Inflammatory macrophage treated with lipopolysaccharide for 4 hours (primary cell): ENCODE data around the gene GCG.
A peak's percentile ranks its signal among the peaks of the same experiment; 100 is the strongest.

Source experiments
- DNase-seq: peaks from one replicate; pipeline ENCODE4 v3.0.0-alpha.2; 2020

Gene GCG

DNA sequence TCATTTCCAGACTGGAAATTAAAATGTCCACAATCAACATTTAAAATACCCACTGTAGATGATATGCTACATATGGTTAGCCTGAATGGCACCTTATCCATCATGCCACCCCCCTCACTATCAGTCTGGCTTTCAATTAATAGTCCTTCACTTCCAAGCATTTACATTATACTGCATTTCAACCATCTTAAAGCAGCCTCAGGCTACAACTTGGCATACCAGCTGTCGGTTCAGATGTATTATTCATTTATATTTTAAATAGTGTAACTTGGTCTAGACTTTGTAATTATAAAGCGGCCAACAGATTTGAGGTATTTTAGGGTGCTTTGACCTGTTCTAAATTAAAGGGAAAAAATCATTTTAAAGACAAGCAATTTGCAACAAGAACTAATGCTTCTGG lies 2.6 kb downstream of the GCG start:
- no peak for DNase-seq

DNA sequence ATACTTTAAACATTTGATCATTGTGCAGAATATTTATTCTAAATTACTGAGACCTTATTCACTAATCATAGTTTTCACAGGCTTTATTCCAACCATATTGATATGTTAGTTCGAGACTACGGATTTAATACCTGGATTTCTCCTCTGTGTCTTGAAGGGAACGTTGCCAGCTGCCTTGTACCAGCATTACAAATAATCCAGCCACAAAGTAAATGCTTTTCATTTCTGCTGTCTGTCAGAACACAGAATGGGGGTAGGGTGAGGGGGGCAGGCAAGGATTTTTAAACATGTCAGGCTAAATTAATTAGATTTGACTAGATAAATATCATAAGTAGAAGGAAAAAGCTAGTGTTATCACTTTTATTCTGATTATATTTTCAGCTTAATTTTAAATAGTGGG lies 3.1 kb downstream of the GCG start:
- DNase-seq: no peak

DNA sequence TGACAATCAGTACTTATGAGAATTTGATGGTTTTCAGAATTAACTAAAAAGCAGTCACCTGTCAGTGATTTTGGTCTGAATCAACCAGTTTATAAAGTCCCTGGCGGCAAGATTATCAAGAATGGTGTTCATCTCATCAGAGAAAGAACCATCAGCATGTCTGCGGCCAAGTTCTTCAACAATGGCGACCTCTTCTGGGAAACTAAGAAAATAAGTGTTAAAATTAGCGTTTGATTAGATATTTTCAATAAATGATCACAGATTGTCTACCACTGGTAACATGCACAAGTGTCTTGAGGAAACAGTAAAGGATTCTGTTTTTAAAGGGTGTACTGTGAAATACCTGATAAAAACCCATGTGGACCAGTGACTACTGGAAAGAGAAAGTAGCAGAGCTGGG lies 8.1 kb downstream of the GCG start:
- no peak for DNase-seq

DNA sequence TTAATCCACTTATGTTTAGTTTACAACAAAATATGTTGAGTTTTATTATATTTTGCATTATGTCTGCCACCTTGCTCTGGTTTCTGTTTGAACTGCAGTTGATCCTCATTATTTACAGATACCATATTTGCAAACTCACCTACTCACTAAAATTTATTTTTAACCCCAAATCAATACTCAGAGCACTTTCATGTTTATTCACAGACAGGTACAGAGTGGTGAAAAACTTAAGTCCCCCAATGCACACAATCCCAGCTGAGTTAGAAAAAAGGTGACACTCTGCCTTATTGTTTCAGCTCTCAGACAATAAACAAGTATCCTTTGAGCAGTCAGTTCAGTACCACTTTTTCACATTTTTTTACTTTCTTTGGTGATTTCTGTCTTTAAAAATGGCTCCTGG lies 13.7 kb downstream of the GCG start:
- no peak for DNase-seq

DNA sequence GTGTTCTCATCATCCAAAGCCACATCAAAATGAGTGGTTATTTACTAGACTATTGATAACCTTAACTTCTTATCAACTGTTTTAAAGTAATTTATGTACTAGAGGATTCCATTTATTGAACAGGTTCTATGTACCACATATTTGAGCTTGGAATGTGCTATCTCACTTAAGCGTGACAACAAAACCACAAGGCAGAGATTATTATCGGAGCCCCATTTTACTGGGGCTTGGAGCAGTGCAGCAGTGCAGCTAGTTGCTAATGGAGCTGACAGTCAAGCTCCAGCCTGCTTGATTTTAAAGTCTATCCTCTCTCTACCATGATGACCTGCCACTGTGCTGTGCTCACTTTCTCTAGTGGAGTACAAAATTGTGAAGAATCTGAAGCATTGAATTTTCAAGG lies 24.6 kb downstream of the GCG start:
- no peak for DNase-seq

DNA sequence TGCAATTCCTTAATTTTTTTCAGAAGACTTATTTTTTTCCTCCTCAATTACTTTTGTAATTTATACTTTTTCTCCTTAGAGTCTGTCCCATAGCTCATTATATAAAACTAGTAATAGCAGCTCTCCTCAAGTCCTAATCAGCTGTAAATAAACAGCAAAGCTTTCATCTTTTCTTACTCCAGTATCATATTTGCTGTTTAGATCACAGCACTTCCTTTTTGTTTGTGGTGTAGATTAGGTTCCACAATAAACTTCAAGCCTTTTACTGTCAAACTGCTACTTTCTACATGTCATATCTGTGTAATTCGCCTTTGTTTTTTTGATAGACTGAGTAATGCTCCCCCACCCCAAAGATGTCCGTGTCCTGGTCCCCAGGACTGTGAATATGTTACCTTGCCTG lies 25.5 kb downstream of the GCG start:
- no peak for DNase-seq

DNA sequence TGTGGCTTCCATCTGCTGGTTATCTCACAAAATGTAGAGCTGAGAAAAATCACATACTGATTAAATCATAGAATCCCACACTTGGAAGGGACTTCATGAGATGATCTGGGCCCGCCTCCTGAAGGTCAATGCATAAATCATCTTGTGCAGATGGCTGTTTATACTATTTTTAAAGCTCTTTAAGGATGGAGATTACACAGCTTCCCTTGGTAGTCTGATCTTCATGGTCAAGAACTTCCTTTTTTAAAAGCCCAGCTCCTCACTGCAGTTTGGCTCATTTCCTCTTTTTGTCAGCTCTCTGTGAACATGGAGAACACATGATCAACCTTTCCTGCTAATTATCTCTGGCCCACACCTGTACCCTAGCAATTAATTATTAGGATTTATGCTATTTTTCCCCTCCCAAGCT lies 25.9 kb downstream of the GCG start:
- peak; percentile 75 for DNase-seq

DNA sequence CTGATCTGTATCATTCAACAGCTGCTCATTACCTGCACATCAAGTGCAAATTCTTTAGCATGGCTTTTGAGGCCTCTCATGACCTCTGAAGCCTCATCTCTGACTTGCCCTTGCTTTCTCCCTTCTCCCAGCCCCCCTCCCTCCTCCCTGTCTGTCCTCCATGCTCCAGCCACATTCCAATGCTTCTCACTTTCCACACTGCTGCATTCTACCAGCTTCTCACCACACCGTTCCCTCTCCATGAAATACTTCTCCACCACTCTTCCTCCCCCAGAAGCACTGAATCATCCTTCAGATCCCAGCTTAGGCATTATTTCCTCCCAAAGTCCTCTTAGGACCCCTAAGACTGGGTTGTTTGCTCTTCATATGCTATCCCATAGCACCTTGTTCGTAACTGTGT lies 26.9 kb downstream of the GCG start:
- no peak for DNase-seq

DNA sequence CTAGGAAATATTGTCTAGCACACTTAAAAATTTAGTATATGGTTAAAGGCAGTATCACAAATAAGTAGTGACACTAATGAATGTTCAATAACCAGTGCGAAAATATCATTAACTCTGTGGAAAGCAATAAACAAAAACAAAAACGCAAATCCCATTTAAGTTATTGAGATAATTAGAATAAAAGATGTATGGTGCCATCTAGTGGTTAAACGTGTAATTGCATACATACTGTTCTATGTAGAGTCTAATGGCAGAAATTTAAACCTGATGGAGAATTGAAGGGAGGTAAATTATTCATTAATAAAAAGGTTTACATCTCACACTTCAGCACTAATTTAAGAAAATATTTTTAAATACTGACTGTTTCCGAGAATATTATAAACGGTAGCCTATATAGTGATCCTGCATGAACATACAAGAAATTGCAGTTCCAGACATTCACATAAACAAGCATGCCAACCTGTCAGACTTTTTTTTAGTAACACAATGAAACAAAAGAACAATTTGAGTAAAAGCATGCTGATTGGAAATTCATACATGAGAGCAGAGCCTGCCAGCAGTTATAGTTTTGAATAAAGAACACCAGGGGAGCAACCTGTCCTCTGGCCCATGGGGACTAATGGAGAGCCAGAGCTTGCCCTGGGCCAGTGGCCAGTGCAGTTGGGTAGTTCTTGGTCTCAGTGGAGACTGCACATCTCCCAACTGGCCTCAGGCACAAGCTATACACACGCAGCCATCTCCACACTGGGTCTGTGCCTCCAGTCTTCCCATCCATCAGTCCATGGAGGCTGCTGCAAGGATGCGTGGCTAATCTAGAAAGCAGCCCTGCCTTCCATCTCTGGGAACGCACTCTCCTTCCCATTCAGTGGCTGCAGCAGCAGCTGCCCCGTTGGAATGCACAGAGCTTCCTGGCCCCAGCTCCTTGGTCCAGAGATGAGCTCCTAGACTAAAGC lies 28.0 kb downstream of the GCG start:
- peak; percentile 81 for DNase-seq

DNA sequence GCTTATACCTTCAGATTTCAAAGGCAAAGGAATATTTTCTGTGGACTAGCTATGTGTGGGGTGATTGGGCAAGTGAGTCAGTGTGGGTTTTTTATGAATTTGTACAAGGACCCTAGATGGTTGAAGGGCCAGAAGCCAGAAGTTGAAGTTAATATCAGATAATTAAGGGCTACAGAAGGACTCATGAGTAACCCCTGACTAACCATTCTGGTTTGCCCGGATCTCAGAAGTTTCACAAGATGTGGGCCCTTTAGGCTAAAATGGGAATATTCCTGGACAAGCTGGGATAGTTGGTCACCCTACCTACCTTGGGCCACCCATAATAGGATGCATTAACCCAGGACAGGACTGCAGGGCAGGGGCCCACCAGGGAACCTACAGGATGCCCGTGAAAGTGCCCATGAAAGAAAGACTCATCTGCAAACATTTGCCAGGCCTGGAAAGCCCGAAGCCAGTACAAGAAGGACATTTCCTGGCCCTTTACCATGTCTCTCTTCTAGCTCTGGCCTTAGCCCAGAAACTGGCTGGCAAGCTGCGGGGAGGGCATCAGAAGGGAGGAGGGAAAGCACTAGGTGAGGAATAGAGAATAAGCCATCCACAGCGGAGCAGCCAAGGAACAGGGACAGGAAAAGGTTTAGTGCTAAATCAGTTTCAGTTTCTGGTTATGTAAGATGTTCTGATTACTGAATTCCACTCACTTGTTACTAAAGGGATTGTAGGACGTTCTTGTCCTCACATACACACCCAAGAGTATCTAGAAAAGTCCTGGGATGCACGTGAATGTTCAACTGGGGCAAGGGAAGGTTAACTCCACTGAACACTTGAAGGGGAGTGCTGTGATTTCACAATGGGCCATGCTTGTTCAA lies 33.6 kb downstream of the GCG start:
- DNase-seq: peak; percentile 77

DNA sequence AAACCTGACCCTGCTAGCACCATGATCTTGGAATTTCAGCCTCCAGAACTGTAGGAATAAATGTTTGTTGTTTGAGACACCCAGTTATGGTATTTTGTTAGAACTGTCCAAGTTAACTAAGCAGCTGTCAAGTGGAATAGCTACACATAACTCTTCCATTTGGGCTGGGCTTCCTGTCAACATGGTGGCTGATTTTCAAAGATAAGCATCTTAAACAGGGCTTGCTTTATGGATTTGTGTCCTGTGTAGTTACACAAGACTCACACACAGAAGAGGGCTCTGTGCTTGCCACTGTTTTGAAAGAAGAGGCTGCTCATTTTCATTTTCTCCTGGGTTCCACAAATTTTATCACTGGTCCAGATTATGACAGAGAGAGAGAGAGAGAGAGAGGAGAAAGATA lies 35.7 kb downstream of the GCG start:
- no peak for DNase-seq

DNA sequence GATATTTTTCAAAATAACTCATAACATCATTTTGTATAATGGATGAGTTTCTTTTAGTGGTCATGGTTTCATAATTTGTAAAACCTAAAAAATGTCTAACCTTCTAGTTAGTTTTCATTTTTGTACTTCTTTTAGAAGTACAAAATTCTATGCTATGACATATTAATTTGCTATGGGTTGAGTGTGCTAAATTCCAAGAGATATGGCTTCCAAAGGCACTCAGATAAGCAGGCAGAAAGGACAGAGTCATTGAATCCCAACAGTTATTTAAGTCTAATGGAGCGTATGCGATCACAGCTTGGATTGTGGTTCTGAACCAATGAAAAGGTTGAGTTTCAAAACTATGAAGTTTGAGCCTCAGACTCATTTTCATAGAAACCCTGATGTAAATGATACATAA lies 37.0 kb downstream of the GCG start:
- no peak for DNase-seq

DNA sequence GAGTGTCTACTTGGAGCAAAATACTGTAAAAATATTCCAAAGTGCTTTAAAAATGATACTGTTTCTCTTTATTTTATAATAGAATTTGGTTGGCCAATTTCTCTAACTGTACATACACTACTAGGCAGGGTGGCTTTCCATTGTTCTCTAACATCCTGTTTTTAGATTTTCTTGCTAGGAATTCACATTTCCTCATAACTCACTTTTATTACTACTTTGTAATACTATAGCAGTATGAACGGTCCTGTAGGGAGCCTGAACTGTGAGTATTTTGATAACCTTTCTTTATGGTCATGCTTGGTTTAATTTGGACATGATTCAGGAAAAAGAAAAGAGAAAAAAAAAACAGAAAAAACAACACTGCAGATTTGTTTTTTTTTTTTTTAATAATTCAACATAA lies 37.8 kb downstream of the GCG start:
- peak; percentile 39 for DNase-seq

DNA sequence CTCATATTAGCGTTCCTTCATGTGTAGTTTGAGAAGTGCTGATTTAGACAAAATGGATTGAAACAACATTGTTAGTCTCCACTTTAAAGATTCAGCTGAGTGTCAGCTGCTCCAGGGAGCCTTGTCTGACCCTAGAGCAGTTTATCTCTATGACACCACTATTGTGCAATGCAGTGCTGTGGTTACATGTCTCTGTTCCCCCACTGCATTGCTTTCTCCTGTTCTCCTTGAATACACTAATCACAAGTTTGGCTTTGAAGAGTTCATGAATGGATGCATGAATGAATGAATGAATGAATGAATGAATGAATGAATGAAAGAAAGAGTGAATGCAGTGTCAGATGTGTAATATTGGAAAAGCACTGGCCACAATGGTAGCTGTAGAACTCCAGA lies 38.3 kb downstream of the GCG start:
- DNase-seq: peak; percentile 88

DNA sequence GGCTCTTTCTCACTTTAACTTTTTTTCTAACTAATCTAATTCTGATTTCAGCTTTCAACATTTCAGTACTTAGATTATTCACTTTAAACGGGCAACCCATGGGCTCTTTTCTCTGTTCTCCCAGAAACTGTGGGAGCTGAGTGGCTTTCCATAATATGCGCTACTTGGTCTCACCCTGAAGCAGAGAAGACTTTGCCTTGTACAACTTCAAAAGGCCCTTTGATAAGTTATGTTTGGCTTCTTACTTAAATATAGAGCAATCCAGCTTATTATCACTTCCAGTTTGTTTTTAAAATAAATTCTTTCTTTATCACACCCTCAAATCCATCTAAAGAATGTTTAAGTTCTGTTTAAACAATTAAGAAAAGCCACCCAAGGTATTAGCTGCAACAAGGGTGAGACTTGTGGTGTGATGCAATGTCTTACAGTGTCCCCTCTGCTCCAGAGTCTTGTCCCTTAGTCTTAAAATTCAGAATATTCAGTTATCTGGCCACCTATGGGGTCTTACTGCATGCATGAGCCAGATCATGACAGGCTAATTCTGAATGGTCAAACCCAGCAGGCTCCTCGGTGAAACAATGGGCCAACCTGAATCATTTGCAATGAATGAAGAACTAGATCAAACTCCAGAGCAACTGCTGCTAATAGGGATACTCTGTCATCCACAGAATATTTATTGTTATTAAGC lies 38.8 kb downstream of the GCG start:
- DNase-seq: no peak

DNA sequence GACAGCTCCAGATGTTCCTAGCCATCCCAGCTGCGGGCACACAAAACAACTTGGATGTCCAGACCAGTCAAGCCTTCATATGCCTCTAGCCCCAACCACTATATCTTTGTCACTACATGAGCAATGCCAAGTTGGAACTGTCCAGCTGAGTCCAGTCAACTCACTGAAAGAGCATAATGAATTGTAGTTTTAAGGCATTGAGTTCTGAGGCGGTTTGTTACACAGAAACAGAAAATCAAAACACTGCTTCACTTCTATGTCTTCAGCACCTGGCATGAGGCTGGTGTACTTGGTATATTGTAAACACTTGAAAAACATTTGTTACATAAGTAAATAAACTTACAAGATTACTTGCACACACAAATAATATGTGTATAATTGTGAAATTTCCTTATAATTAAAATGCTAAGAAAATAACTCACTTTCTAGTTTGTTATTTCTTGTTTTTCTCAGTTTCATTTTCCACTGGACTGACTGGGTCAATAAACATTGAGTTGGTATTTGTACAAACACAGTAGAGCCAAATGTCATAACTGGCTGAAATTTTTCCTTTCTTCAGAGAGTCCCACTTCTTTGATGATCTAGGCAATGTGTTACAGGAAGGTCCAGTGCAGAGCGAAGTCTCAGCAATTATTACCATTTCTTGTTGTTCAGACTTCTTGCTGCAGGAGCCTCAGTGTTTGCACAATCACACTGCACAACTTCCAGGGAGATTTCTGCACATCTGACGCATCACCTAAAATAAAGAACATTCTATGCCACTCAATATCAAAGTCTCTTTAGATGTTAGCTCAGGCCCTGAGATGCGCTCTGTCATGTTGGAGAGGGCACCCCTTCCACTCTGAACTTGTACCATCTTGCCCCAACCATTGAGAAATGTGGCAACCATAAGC lies 39.8 kb downstream of the GCG start:
- peak; percentile 72 for DNase-seq

DNA sequence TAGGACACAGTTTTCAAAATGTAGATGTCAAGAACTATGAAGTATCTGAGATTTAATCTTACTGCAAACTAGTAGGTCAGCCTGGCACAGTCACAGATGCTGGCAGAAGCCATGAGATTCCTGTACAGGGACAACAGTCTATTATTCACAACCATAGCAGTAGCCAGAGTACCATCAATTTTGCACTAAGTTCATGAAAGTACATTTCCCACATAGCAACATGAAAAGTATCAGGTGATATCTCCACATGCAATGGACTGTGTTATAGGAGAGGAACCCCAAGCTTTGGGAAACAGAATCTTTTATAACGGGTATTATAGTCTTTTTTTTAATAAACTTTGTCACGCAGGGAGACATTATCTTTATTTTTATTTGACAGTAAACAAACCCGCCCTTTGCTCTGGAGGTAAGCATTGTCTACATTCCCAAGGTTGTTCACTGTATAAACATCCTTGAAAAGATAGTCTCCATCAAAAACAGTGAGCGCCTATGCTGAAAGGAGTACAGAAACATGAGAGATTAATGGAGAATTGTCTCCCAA lies 44.6 kb downstream of the GCG start:
- no peak for DNase-seq

DNA sequence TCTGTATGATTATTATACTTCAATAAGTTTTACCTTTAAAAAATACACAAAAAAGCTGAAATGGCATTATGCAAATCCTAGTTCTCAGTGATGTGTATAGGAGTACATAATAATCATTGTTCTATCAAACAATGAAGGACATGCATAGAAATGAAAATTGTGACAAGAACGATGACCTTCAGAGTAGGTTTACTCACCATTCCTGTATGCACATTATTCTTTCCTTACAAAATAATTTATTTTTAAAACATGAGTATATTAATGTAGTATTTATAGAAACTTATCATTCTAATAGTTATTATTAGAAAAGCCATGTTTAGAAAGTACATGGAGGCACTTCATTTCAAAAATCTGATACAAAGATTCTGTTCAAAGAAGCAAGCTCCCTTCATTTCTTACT lies 45.3 kb downstream of the GCG start:
- DNase-seq: no peak

DNA sequence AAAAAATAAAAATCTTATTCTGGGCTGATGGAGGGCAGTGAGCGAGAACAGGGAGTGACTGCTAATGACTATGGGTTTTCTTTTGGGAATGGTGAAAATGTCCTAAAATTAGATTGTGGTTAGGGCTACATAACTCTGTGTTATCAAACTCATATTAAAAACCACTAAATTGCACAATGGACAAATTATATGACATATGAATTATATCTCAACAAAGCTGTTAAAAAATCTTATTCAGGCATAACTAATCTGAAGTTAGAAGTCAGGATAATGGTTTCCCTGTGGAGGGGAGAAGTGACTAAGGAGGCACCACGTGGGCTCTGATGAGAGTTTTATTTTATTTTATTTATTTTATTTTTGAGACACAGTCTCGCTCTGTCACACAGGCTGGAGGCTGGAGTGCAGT lies 45.9 kb downstream of the GCG start:
- DNase-seq: no peak

DNA sequence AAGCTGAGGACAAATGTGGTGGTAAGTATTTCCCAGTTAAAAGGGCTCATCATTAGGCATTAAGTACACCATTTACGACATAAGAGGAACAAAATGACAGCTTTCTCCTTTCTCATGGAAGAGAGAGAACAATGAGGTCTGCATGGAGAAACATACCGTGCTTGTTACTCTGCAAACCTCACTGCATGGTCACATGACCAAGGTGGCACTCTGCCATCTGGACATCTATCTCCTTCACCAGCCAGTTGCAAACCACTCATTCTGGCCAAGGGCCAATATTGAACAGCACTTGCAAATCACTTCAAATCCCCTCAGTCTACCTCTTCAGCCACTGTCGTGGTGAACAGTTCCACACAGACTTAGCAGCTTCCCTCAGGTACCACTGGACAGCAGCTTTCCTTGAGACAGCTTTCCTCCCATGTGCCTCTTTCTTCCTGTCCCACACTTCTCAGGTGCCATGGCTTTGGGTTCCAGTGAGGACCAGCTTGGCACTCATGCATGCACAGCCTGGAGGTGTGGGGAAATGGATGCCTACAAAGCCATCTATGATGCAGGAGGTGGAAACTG lies 48.5 kb downstream of the GCG start:
- no peak for DNase-seq

DNA sequence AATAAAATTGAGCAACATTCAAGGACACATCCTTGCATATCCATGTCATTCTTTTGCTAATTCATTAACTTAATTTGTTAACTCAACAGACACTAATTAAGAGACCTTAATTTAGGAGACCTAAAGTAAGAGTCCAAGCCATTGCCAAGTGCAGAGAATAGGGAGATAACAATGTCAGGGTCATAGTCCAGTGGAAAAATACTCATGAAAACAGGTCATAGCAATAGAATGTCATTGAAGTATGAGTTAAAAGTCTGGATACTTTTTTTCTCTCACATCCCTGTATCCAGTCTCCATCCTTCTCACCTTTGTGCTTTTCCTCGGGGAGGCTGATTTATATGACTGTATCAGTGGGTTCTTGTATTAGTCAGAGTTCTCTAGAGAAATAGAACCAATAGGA lies 51.5 kb downstream of the GCG start:
- no peak for DNase-seq

DNA sequence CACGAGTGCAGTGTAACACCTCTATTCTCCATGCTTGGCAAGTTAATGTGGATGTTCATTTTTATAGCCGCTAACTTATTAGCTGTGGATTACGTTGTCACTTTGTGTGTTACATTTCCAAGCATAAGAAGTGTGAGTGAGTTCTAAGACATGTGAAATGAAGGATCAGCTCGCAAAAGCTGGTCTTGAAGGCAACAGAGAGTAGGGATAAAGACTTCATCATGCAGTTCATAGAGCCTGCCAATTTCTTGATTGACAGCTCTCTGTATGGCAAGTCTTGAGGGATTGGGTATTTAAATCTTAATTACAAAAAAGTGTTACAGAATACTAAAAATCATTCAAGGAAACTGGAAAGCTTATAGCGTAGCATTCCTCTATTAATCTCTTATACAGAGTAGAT lies 52.2 kb downstream of the GCG start:
- no peak for DNase-seq
